Measurements from ENCODE around the gene ROGDI. TPM values are rescaled to one million over a fixed set of nuclear protein-coding genes. Genes with fewer than 3 reads are reported as not detected.

The ROGDI gene
- total and polyA plus RNA-seq, 2 experiments from 2014 or later, result 21.2 to 48.2 TPM

GRCh38 chr16:4765511-4766474, 36.6 kb downstream of the ROGDI start:
- H3K27ac ChIP-seq, result peak overlapping the region; percentile 64
- TF ChIP-seq, protein P1, sequence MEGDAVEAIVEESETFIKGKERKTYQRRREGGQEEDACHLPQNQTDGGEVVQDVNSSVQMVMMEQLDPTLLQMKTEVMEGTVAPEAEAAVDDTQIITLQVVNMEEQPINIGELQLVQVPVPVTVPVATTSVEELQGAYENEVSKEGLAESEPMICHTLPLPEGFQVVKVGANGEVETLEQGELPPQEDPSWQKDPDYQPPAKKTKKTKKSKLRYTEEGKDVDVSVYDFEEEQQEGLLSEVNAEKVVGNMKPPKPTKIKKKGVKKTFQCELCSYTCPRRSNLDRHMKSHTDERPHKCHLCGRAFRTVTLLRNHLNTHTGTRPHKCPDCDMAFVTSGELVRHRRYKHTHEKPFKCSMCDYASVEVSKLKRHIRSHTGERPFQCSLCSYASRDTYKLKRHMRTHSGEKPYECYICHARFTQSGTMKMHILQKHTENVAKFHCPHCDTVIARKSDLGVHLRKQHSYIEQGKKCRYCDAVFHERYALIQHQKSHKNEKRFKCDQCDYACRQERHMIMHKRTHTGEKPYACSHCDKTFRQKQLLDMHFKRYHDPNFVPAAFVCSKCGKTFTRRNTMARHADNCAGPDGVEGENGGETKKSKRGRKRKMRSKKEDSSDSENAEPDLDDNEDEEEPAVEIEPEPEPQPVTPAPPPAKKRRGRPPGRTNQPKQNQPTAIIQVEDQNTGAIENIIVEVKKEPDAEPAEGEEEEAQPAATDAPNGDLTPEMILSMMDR (IDR thresholded peaks at IDR 0.05; ENCODE audit: poor library complexity), result no peak
- TF ChIP-seq EZH2phosphoT487 (IDR thresholded peaks at IDR 0.05; ENCODE audit: low read depth, severe bottlenecking, unreplicated experiment) (no peak), EZH2 (IDR thresholded peaks at IDR 0.05; ENCODE audit: borderline replicate concordance) (no peak)
- peak overlapping the region; percentile 92 for H3K4me3 ChIP-seq
- H3K27me3 ChIP-seq, result no peaks in the 10 kb centered on the region
- H3K4me1 ChIP-seq (ENCODE audit: insufficient read depth), result no peaks in the 10 kb centered on the region
- no peaks in the 10 kb centered on the region for H3K9me3 ChIP-seq (ENCODE audit: low read depth)
- no peaks in the 10 kb centered on the region for H3K36me3 ChIP-seq (replicated peaks; ENCODE audit: insufficient read depth, low read depth)
- no peaks in the 10 kb centered on the region for H3K9me2 ChIP-seq (replicated peaks; ENCODE audit: insufficient read depth)
- peaks cover 31% of the 10 kb centered on the region for H3K79me2 ChIP-seq
- no peak for DNase-seq (ENCODE audit: low spot score)
- 81% methylated on average over 26 of the region's 26 CpGs for WGBS (ENCODE audit: low lambda C conversion rate, missing lambda C conversion rate)
- H3K4me2 ChIP-seq, result peak overlapping the region; percentile 89
- H4K20me1 ChIP-seq (ENCODE audit: insufficient read depth, poor library complexity, severe bottlenecking), result no peaks in the 10 kb centered on the region
- no peak overlapping the region for H2AFZ ChIP-seq

GRCh38 chr16:4763791-4764190, 38.6 kb downstream of the ROGDI start:
- H3K4me3 ChIP-seq, result no peak overlapping the region
- no peak overlapping the region for H3K4me2 ChIP-seq
- WGBS (ENCODE audit: low lambda C conversion rate, missing lambda C conversion rate), result 94% methylated on average over 7 of the region's 7 CpGs
- no peak for DNase-seq (ENCODE audit: low spot score)
- TF ChIP-seq, protein P1 (IDR thresholded peaks at IDR 0.05; ENCODE audit: poor library complexity), result no peak
- no peak for TF ChIP-seq EZH2 (IDR thresholded peaks at IDR 0.05; ENCODE audit: borderline replicate concordance)
- no peak for TF ChIP-seq EZH2phosphoT487 (IDR thresholded peaks at IDR 0.05; ENCODE audit: low read depth, severe bottlenecking, unreplicated experiment)
- H3K4me1 ChIP-seq (ENCODE audit: insufficient read depth), result no peaks in the 10 kb centered on the region
- H4K20me1 ChIP-seq (ENCODE audit: insufficient read depth, poor library complexity, severe bottlenecking), result no peaks in the 10 kb centered on the region
- H3K9me3 ChIP-seq (ENCODE audit: low read depth), result no peaks in the 10 kb centered on the region
- H3K9me2 ChIP-seq (replicated peaks; ENCODE audit: insufficient read depth), result no peaks in the 10 kb centered on the region
- no peak overlapping the region for H2AFZ ChIP-seq
- H3K27ac ChIP-seq, result no peak overlapping the region
- H3K27me3 ChIP-seq, result no peaks in the 10 kb centered on the region
- no peaks in the 10 kb centered on the region for H3K36me3 ChIP-seq (replicated peaks; ENCODE audit: insufficient read depth, low read depth)
- H3K79me2 ChIP-seq, result peaks cover 31% of the 10 kb centered on the region

GRCh38 chr16:4762205-4762604, 40.2 kb downstream of the ROGDI start:
- no peak overlapping the region for H3K4me2 ChIP-seq
- H3K27me3 ChIP-seq, result no peaks in the 10 kb centered on the region
- H3K36me3 ChIP-seq (replicated peaks; ENCODE audit: insufficient read depth, low read depth), result no peaks in the 10 kb centered on the region
- DNase-seq (ENCODE audit: low spot score), result no peak
- no peak overlapping the region for H2AFZ ChIP-seq
- over 99% methylated on average over 9 of the region's 9 CpGs for WGBS (ENCODE audit: low lambda C conversion rate, missing lambda C conversion rate)
- H4K20me1 ChIP-seq (ENCODE audit: insufficient read depth, poor library complexity, severe bottlenecking), result no peaks in the 10 kb centered on the region
- no peaks in the 10 kb centered on the region for H3K4me1 ChIP-seq (ENCODE audit: insufficient read depth)
- H3K27ac ChIP-seq, result no peak overlapping the region
- no peak overlapping the region for H3K4me3 ChIP-seq
- no peaks in the 10 kb centered on the region for H3K9me2 ChIP-seq (replicated peaks; ENCODE audit: insufficient read depth)
- H3K9me3 ChIP-seq (ENCODE audit: low read depth), result no peaks in the 10 kb centered on the region
- no peak for TF ChIP-seq EZH2 (IDR thresholded peaks at IDR 0.05; ENCODE audit: borderline replicate concordance)
- TF ChIP-seq, protein P1 (IDR thresholded peaks at IDR 0.05; ENCODE audit: poor library complexity), result no peak
- no peak for TF ChIP-seq EZH2phosphoT487 (IDR thresholded peaks at IDR 0.05; ENCODE audit: low read depth, severe bottlenecking, unreplicated experiment)
- H3K79me2 ChIP-seq, result peaks cover 31% of the 10 kb centered on the region

All from hepatocyte (in vitro differentiated cells).